ENCODE measurements around the gene DNM3.

DNM3 gene

GRCh38 chr1:172308577-172308976 is 467.3 kb downstream of the DNM3 start:
- DNase-seq (ENCODE audit: low read depth in 2 of 3, low spot score in 2 of 3) = no peak

- DNase-seq (ENCODE audit: low read depth in 2 of 3, low spot score in 2 of 3) = no peak
These were observed 479.4 kb downstream of the DNM3 start for GRCh38 chr1:172320733-172321132.

GRCh38 chr1:172321451-172321850 is 480.2 kb downstream of the DNM3 start:
- DNase-seq (ENCODE audit: low read depth in 2 of 3, low spot score in 2 of 3) = no peak

- no peak for DNase-seq (ENCODE audit: low read depth in 2 of 3, low spot score in 2 of 3)
These were observed 481.1 kb downstream of the DNM3 start for GRCh38 chr1:172322219-172323061.

GRCh38 chr1:172323686-172324085 is 482.4 kb downstream of the DNM3 start:
- DNase-seq (ENCODE audit: low read depth in 2 of 3, low spot score in 2 of 3) = no peak

GRCh38 chr1:172324086-172324485 is 482.8 kb downstream of the DNM3 start:
- no peak for DNase-seq (ENCODE audit: low read depth in 2 of 3, low spot score in 2 of 3)

GRCh38 chr1:172324761-172325160 is 483.5 kb downstream of the DNM3 start:
- no peak for DNase-seq (ENCODE audit: low read depth in 2 of 3, low spot score in 2 of 3)

- DNase-seq (ENCODE audit: low read depth in 2 of 3, low spot score in 2 of 3) = no peak
These were observed 484.2 kb downstream of the DNM3 start for GRCh38 chr1:172325531-172325930.

- DNase-seq (ENCODE audit: low read depth in 2 of 3, low spot score in 2 of 3) = no peak
These were observed 484.8 kb downstream of the DNM3 start for GRCh38 chr1:172326136-172326535.

GRCh38 chr1:172328266-172328665 is 487.0 kb downstream of the DNM3 start:
- no peak for DNase-seq (ENCODE audit: low read depth in 2 of 3, low spot score in 2 of 3)

- no peak for DNase-seq (ENCODE audit: low read depth in 2 of 3, low spot score in 2 of 3)
These were observed 490.9 kb downstream of the DNM3 start for GRCh38 chr1:172332230-172332629.

- DNase-seq (ENCODE audit: low read depth in 2 of 3, low spot score in 2 of 3) = no peak
These were observed 494.1 kb downstream of the DNM3 start for GRCh38 chr1:172335377-172335776.

GRCh38 chr1:172338295-172338735 is 497.0 kb downstream of the DNM3 start:
- DNase-seq (ENCODE audit: low read depth in 2 of 3, low spot score in 2 of 3) = no peak

- no peak for DNase-seq (ENCODE audit: low read depth in 2 of 3, low spot score in 2 of 3)
These were observed 498.5 kb downstream of the DNM3 start for GRCh38 chr1:172339842-172340241.

GRCh38 chr1:172340520-172340919 is 499.2 kb downstream of the DNM3 start:
- no peak for DNase-seq (ENCODE audit: low read depth in 2 of 3, low spot score in 2 of 3)

- no peak for DNase-seq (ENCODE audit: low read depth in 2 of 3, low spot score in 2 of 3)
These were observed 500.4 kb downstream of the DNM3 start for GRCh38 chr1:172341697-172342096.

GRCh38 chr1:172342584-172343239 is 501.4 kb downstream of the DNM3 start:
- no peak for DNase-seq (ENCODE audit: low read depth in 2 of 3, low spot score in 2 of 3)

- no peak for DNase-seq (ENCODE audit: low read depth in 2 of 3, low spot score in 2 of 3)
These were observed 502.2 kb downstream of the DNM3 start for GRCh38 chr1:172343240-172344160.

GRCh38 chr1:172344444-172344843 is 503.1 kb downstream of the DNM3 start:
- no peak for DNase-seq (ENCODE audit: low read depth in 2 of 3, low spot score in 2 of 3)

GRCh38 chr1:172345077-172345476 is 503.8 kb downstream of the DNM3 start:
- no peak for DNase-seq (ENCODE audit: low read depth in 2 of 3, low spot score in 2 of 3)

GRCh38 chr1:172347416-172347815 is 506.1 kb downstream of the DNM3 start:
- no peak for DNase-seq (ENCODE audit: low read depth in 2 of 3, low spot score in 2 of 3)
